Fibroblast of villous mesenchyme (primary cell): Measurements from ENCODE around the gene CCDC192. TPM values are rescaled to one million over a fixed set of nuclear protein-coding genes. Genes with fewer than 3 reads are reported as not detected.
A peak's percentile ranks its signal among the peaks of the same experiment; 100 is the strongest.

Experiments used
- DNase-seq: peaks from one replicate; pipeline ENCODE4 v3.0.0-alpha.2; 2010; ENCODE audit warnings: low read depth
- H3K4me3 ChIP-seq: 2 replicates; pipeline ENCODE4 v1.5.1; 2011; ENCODE audit warnings: low read depth, mild to moderate bottlenecking, low read length
- total RNA-seq: library from RNA; depleted of rRNA; stranded (reverse); fragments of >200 nt; gene quantifications from 2 replicates; pipeline ENCODE4 v1.2.3, GENCODE V29; 2012
- TF ChIP-seq, protein P1 (sequence below): IDR thresholded peaks from 2 replicates; pipeline ENCODE4 v1.5.1; 2012; ENCODE audit warnings: low read depth, mild to moderate bottlenecking, low read length; ENCODE audit not compliant: insufficient read depth

Gene CCDC192
- total RNA-seq, 1 donor: not detected

- DNase-seq: peak; percentile 36
- no peak overlapping the region for H3K4me3 ChIP-seq
- TF ChIP-seq, protein P1, sequence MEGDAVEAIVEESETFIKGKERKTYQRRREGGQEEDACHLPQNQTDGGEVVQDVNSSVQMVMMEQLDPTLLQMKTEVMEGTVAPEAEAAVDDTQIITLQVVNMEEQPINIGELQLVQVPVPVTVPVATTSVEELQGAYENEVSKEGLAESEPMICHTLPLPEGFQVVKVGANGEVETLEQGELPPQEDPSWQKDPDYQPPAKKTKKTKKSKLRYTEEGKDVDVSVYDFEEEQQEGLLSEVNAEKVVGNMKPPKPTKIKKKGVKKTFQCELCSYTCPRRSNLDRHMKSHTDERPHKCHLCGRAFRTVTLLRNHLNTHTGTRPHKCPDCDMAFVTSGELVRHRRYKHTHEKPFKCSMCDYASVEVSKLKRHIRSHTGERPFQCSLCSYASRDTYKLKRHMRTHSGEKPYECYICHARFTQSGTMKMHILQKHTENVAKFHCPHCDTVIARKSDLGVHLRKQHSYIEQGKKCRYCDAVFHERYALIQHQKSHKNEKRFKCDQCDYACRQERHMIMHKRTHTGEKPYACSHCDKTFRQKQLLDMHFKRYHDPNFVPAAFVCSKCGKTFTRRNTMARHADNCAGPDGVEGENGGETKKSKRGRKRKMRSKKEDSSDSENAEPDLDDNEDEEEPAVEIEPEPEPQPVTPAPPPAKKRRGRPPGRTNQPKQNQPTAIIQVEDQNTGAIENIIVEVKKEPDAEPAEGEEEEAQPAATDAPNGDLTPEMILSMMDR: no peak
Observed at GRCh38 chr5:127827451-127827850, 124.3 kb downstream of the CCDC192 start.

GRCh38 chr5:127830157-127830556 lies 127.0 kb downstream of the CCDC192 start:
- no peak overlapping the region for H3K4me3 ChIP-seq
- no peak for DNase-seq
- TF ChIP-seq, protein P1: no peak

DNA sequence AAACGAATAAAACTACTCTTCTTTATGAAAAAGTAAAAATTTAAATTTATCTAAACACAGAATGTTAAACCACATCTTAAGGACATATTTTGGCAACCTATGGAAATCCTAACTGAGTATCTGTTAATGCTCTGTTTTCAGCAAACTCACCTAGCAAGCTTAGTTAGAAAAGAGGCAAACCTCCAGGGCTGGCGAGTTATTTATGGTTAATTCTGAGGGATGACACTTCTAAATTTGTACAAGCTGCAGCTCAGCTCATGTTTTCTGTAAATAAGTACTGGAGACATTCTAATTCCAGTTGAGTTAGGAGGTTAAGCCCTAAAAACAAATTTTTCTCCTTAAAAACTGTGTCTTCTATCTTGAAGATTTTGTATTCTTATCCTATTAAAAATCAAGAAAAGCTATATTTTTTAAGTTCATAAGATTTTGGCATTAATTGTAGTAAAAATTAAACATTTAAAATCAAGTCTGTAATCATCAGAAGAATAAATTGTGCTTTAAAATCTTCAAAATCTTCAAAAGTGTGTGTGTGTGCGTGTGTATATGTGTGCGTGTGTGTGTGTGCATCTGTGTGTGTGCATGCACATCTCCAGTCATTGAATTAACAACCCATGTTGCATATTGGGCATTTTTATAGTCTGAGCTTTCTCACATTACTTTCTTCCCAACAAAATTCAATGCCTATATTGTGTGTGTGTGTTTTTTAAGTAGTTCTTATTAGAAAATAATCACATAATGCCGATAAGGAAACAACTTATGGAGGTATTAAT lies 127.8 kb downstream of the CCDC192 start:
- no peak overlapping the region for H3K4me3 ChIP-seq
- DNase-seq: no peak
- TF ChIP-seq, protein P1: no peak

DNA sequence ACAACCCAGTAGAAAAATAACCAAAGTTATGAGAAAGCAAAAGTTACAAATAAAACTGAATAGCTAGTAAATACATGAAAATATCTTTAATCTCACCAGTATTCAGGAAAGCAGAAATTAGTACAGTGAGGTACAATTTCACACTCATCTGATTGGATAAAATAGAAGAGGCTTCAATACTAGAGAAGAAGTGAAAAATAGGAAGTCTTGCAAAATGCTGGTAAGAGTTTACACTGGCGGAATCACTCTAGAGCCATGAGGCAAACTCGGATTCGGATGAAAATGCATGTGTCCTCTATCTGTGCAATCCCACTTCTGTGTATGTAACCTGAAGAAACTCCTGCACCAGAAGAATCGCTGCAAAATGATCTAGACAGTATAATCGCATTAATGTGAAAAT lies 128.9 kb downstream of the CCDC192 start:
- no peak for DNase-seq
- H3K4me3 ChIP-seq: no peak overlapping the region
- TF ChIP-seq, protein P1: no peak

- DNase-seq: no peak
- TF ChIP-seq, protein P1: no peak
- H3K4me3 ChIP-seq: no peak overlapping the region
Observed at GRCh38 chr5:127834094-127834531, 130.9 kb downstream of the CCDC192 start.

- no peak overlapping the region for H3K4me3 ChIP-seq
- DNase-seq: peak; percentile 35
- TF ChIP-seq, protein P1: no peak
Observed at GRCh38 chr5:127834554-127834953, 131.4 kb downstream of the CCDC192 start.
